ENCODE data around the gene TOPBP1.

GRCh38 chr3:133575086-133575485 is 86.7 kb downstream of the TOPBP1 start:
- TF ChIP-seq CTCF (IDR thresholded peaks at IDR 0.05) (no peak), TEAD1 (CRISPR knock-in tag; IDR thresholded peaks at IDR 0.05) (no peak), ATF6 (CRISPR knock-in tag; IDR thresholded peaks at IDR 0.05) (no peak), ZBTB21 (CRISPR knock-in tag; IDR thresholded peaks at IDR 0.05; ENCODE audit: borderline replicate concordance) (no peak), USF1 (CRISPR knock-in tag; IDR thresholded peaks at IDR 0.05) (no peak), ZNF121 (CRISPR knock-in tag; IDR thresholded peaks at IDR 0.05) (no peak), CREB1 (CRISPR knock-in tag; IDR thresholded peaks at IDR 0.05) (no peak)
- TF ChIP-seq, protein P1, sequence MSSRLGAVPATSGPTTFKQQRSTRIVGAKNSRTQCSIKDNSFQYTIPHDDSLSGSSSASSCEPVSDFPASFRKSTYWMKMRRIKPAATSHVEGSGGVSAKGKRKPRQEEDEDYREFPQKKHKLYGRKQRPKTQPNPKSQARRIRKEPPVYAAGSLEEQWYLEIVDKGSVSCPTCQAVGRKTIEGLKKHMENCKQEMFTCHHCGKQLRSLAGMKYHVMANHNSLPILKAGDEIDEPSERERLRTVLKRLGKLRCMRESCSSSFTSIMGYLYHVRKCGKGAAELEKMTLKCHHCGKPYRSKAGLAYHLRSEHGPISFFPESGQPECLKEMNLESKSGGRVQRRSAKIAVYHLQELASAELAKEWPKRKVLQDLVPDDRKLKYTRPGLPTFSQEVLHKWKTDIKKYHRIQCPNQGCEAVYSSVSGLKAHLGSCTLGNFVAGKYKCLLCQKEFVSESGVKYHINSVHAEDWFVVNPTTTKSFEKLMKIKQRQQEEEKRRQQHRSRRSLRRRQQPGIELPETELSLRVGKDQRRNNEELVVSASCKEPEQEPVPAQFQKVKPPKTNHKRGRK (CRISPR knock-in tag; IDR thresholded peaks at IDR 0.05; ENCODE audit: borderline replicate concordance) = no peak
